ENCODE results near the gene RPE65.
A peak's percentile ranks its signal among the peaks of the same experiment; 100 is the strongest.
"Not testable (repeated sequence)": the region's sequence is repeated elsewhere in the genome, so short reads cannot be mapped to it uniquely, and the experiment has no call there.

The RPE65 gene

DNA sequence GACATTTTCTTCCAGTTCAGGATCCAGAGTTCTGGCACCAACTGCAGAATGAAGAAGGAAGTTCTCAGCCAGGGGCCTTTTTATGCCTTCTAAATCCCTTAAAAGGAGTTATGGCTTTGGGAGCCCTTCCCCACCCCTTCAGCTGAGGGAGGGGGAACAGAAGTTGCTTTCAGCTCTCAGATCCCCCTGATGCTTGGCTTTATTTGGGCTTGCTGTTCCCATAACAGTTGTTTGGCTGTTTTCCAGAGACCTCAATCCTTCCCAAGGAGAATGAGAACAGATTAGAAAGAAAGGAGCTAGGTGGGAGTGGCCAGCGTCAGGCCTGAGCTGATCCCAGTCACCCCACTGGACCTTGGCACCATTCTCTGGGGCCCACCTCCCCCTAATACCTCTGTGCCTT is at the start of gene RPE65:
Gene RPE65 (minus strand): TSS at position 54 of the 400 bp plus-strand sequence. CDS start 49 bp downstream, at position 5.
- Histone ChIP-seq H3K9ac (ENCODE audit: low read length) (no peak within 1 kb of the TSS), H3K4me1 (ENCODE audit: control insufficient read depth, insufficient read depth, low read length) (no peaks in the 10 kb centered on the region), H3K36me3 (ENCODE audit: control insufficient read depth, insufficient read depth, low read length, severe bottlenecking) (no peaks in the 10 kb centered on the region), H3K9me3 (ENCODE audit: control insufficient read depth, low read length) (no peaks in the 10 kb centered on the region), H3K4me3 (ENCODE audit: low read length) (no peak within 1 kb of the TSS), H3K27me3 (replicated peaks; ENCODE audit: control insufficient read depth, insufficient read depth, low read length) (no peaks in the 10 kb centered on the region)
- DNase-seq (ENCODE audit: low read depth), result no peak

GRCh38 chr1:68497358-68497698 is 47.6 kb upstream of the RPE65 start:
- DNase-seq (ENCODE audit: low read depth), result no peak
- Histone ChIP-seq H3K4me3 (ENCODE audit: low read length) (peak overlapping the region; percentile 92), H3K9me3 (ENCODE audit: control insufficient read depth, low read length) (no peaks in the 10 kb centered on the region), H3K36me3 (ENCODE audit: control insufficient read depth, insufficient read depth, low read length, severe bottlenecking) (no peaks in the 10 kb centered on the region), H3K9ac (ENCODE audit: low read length) (peak overlapping the region; percentile 60), H3K4me1 (ENCODE audit: control insufficient read depth, insufficient read depth, low read length) (peaks cover 4% of the 10 kb centered on the region), H3K27me3 (replicated peaks; ENCODE audit: control insufficient read depth, insufficient read depth, low read length) (no peaks in the 10 kb centered on the region)

GRCh38 chr1:68496680-68497357 is 47.1 kb upstream of the RPE65 start, which contains the start of gene DEPDC1:
DEPDC1 (minus strand) TSS chr1:68497082; CDS start chr1:68496999, 83 bp downstream.
- Histone ChIP-seq H3K36me3 (ENCODE audit: control insufficient read depth, insufficient read depth, low read length, severe bottlenecking) (no peaks in the 10 kb centered on the region), H3K9me3 (ENCODE audit: control insufficient read depth, low read length) (no peaks in the 10 kb centered on the region), H3K4me1 (ENCODE audit: control insufficient read depth, insufficient read depth, low read length) (peaks cover 4% of the 10 kb centered on the region), H3K27me3 (replicated peaks; ENCODE audit: control insufficient read depth, insufficient read depth, low read length) (no peaks in the 10 kb centered on the region), H3K9ac (ENCODE audit: low read length) (peak within 1 kb of the TSS; percentile 60), H3K4me3 (ENCODE audit: low read length) (peak within 1 kb of the TSS; percentile 92)
- peak; percentile 99 for DNase-seq (ENCODE audit: low read depth)

GRCh38 chr1:68495968-68496679 is 46.4 kb upstream of the RPE65 start:
- H3K4me1 ChIP-seq (ENCODE audit: control insufficient read depth, insufficient read depth, low read length), result peaks cover 4% of the 10 kb centered on the region
- H3K9ac ChIP-seq (ENCODE audit: low read length), result peak overlapping the region; percentile 48
- no peaks in the 10 kb centered on the region for H3K36me3 ChIP-seq (ENCODE audit: control insufficient read depth, insufficient read depth, low read length, severe bottlenecking)
- no peak for DNase-seq (ENCODE audit: low read depth)
- H3K4me3 ChIP-seq (ENCODE audit: low read length), result peak overlapping the region; percentile 92
- H3K27me3 ChIP-seq (replicated peaks; ENCODE audit: control insufficient read depth, insufficient read depth, low read length), result no peaks in the 10 kb centered on the region
- H3K9me3 ChIP-seq (ENCODE audit: control insufficient read depth, low read length), result no peaks in the 10 kb centered on the region

DNA sequence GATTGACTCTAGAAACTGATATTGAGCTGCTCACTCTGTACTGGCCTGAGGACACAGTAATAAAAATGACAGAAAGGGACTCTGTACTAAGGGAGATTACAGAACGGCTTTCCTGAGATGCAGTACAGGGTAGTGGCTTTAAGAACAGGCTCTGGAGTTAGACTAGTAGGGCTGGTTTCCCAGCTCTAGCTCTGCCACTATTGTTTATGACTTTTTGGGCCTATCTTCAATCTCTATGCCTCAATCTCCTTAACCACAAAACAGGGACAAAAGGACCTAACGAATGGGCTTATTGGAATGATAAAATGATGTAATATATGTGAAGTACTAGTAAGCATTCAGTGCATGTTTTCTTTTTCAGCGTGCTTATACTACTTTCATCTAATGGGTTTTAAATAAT is 45.8 kb upstream of the RPE65 start:
- no peaks in the 10 kb centered on the region for H3K9me3 ChIP-seq (ENCODE audit: control insufficient read depth, low read length)
- peaks cover 4% of the 10 kb centered on the region for H3K4me1 ChIP-seq (ENCODE audit: control insufficient read depth, insufficient read depth, low read length)
- no peak overlapping the region for H3K9ac ChIP-seq (ENCODE audit: low read length)
- H3K27me3 ChIP-seq (replicated peaks; ENCODE audit: control insufficient read depth, insufficient read depth, low read length), result no peaks in the 10 kb centered on the region
- no peak for DNase-seq (ENCODE audit: low read depth)
- no peak overlapping the region for H3K4me3 ChIP-seq (ENCODE audit: low read length)
- H3K36me3 ChIP-seq (ENCODE audit: control insufficient read depth, insufficient read depth, low read length, severe bottlenecking), result no peaks in the 10 kb centered on the region

DNA sequence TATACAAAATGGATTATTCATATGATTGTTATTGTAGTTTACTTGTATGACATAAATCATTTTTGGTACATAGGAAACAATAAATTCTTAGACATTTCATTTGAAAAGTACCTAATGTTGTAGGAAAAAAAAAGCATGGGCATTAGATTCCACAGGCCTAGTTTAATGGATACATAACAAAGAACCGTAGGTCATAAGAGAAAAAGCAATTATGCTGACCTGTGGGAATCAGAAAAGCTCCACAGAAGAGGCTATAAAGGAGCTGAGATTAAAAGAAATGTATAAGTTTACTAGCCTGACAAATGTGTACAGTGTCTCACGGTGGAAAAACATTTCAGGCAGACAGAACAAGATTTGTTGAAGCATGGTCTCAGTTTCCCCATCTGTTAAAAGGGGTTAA is 43.4 kb upstream of the RPE65 start:
- no peak for DNase-seq (ENCODE audit: low read depth)
- H3K27me3 ChIP-seq (replicated peaks; ENCODE audit: control insufficient read depth, insufficient read depth, low read length), result no peaks in the 10 kb centered on the region
- peaks cover 4% of the 10 kb centered on the region for H3K4me1 ChIP-seq (ENCODE audit: control insufficient read depth, insufficient read depth, low read length)
- H3K36me3 ChIP-seq (ENCODE audit: control insufficient read depth, insufficient read depth, low read length, severe bottlenecking), result no peaks in the 10 kb centered on the region
- no peaks in the 10 kb centered on the region for H3K9me3 ChIP-seq (ENCODE audit: control insufficient read depth, low read length)
- no peak overlapping the region for H3K9ac ChIP-seq (ENCODE audit: low read length)
- H3K4me3 ChIP-seq (ENCODE audit: low read length), result no peak overlapping the region

DNA sequence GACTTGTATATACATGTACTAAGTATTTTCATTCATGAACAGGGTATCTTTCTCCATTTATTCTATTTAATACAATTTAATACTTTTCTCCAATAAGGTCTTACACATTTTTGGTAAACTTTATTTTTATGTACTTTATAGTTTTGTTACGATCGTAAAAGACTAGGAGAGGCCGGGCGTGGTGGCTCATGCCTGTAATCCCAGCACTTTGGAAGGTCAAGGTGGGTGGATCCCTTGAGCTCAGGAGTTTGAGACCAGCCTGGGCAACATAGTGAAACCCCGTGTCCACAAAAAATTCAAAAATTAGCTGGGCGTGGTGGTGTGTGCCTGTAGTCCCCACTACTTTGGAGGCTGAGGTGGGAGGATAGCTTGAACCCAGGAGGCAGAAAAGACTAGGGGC is 42.5 kb upstream of the RPE65 start:
- H3K9ac ChIP-seq (ENCODE audit: low read length); DNase-seq (ENCODE audit: low read depth); H3K36me3 ChIP-seq (ENCODE audit: control insufficient read depth, insufficient read depth, low read length, severe bottlenecking); H3K4me1 ChIP-seq (ENCODE audit: control insufficient read depth, insufficient read depth, low read length); H3K9me3 ChIP-seq (ENCODE audit: control insufficient read depth, low read length); H3K4me3 ChIP-seq (ENCODE audit: low read length); H3K27me3 ChIP-seq (replicated peaks; ENCODE audit: control insufficient read depth, insufficient read depth, low read length): not testable (repeated sequence)

DNA sequence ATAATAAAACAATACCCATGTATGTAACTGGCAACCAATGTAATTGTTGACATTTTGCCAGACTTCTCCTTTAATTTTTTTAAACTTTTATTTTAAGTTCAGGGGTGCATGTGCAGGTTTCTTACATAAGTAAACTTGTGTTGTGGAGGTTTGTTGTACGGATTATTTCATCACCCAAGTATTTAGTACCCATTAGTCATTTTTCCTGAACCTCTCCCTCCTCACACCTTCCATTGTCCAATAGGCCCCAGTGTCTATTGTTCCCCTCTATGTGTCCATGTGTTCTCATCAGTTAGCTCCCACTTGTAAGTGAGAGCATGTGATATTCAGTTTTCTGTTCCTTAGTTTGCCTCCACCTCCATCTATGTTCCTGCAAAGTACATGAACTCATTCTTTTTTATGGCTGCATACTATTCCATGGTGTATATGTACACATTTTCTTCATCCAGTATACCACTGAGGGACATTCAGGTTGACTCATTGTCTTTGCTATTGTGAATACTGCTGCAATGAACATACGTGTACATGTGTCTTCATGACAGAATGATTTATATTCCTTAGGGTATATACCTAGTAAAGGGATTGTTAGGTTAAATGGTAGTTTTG is 40.4 kb upstream of the RPE65 start:
- Histone ChIP-seq H3K36me3 (ENCODE audit: control insufficient read depth, insufficient read depth, low read length, severe bottlenecking) (no peaks in the 10 kb centered on the region), H3K9me3 (ENCODE audit: control insufficient read depth, low read length) (no peaks in the 10 kb centered on the region), H3K4me1 (ENCODE audit: control insufficient read depth, insufficient read depth, low read length) (no peaks in the 10 kb centered on the region), H3K4me3 (ENCODE audit: low read length) (no peak overlapping the region), H3K27me3 (replicated peaks; ENCODE audit: control insufficient read depth, insufficient read depth, low read length) (no peaks in the 10 kb centered on the region), H3K9ac (ENCODE audit: low read length) (no peak overlapping the region)
- DNase-seq (ENCODE audit: low read depth), result no peak

GRCh38 chr1:68485431-68486022 is 35.8 kb upstream of the RPE65 start:
- no peaks in the 10 kb centered on the region for H3K36me3 ChIP-seq (ENCODE audit: control insufficient read depth, insufficient read depth, low read length, severe bottlenecking)
- DNase-seq (ENCODE audit: low read depth), result no peak
- H3K27me3 ChIP-seq (replicated peaks; ENCODE audit: control insufficient read depth, insufficient read depth, low read length), result no peaks in the 10 kb centered on the region
- H3K4me1 ChIP-seq (ENCODE audit: control insufficient read depth, insufficient read depth, low read length), result no peaks in the 10 kb centered on the region
- no peak overlapping the region for H3K9ac ChIP-seq (ENCODE audit: low read length)
- H3K4me3 ChIP-seq (ENCODE audit: low read length), result no peak overlapping the region
- no peaks in the 10 kb centered on the region for H3K9me3 ChIP-seq (ENCODE audit: control insufficient read depth, low read length)

DNA sequence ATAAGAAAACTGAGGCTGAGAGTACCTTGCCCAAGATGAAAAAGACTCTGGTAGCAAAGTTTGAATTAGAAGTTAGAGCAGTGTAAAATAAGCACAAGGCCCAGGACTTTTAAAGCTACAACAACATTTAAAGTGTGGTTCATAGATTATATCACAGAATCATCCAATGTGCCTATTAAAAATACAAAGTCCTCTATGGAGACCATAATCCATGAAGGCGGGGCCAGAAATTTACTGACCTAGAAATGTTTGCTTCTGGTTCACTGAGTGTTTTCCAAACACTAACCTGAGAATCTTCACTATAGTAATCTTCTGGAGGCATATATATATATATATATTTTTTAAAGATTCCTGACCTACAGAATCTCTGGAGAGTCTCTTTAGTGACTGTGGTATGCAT is 34.9 kb upstream of the RPE65 start:
- no peak for DNase-seq (ENCODE audit: low read depth)
- H3K4me1 ChIP-seq (ENCODE audit: control insufficient read depth, insufficient read depth, low read length), result no peaks in the 10 kb centered on the region
- no peak overlapping the region for H3K4me3 ChIP-seq (ENCODE audit: low read length)
- H3K36me3 ChIP-seq (ENCODE audit: control insufficient read depth, insufficient read depth, low read length, severe bottlenecking), result no peaks in the 10 kb centered on the region
- H3K9me3 ChIP-seq (ENCODE audit: control insufficient read depth, low read length), result no peaks in the 10 kb centered on the region
- H3K27me3 ChIP-seq (replicated peaks; ENCODE audit: control insufficient read depth, insufficient read depth, low read length), result no peaks in the 10 kb centered on the region
- H3K9ac ChIP-seq (ENCODE audit: low read length), result no peak overlapping the region

DNA sequence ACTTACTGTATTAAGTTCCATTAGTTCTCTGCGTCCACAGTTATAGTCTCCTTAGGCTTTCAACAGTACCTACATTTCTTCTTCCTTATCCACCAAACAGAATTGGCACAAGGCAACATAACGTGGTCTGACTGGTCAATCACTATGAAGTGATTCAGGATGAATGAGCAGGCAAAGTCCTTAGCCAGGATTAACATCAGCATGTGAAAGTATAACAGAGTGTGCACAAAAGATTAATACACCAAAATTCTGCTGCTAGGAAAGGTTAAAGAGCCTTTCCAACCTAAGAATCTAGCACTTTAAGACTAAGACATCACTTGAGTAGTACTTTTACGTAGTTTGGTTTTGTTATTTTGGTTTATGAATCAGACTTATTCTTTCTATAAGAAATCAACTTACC is 31.3 kb upstream of the RPE65 start:
- H3K36me3 ChIP-seq (ENCODE audit: control insufficient read depth, insufficient read depth, low read length, severe bottlenecking), result no peaks in the 10 kb centered on the region
- H3K27me3 ChIP-seq (replicated peaks; ENCODE audit: control insufficient read depth, insufficient read depth, low read length), result no peaks in the 10 kb centered on the region
- H3K9ac ChIP-seq (ENCODE audit: low read length), result no peak overlapping the region
- no peaks in the 10 kb centered on the region for H3K4me1 ChIP-seq (ENCODE audit: control insufficient read depth, insufficient read depth, low read length)
- DNase-seq (ENCODE audit: low read depth), result no peak
- H3K9me3 ChIP-seq (ENCODE audit: control insufficient read depth, low read length), result no peaks in the 10 kb centered on the region
- H3K4me3 ChIP-seq (ENCODE audit: low read length), result no peak overlapping the region

All from adipocyte (in vitro differentiated cells).